IMR-90 (cell line): ENCODE measurements around the gene SNX30. TPM values are rescaled to one million over a fixed set of nuclear protein-coding genes. Genes with fewer than 3 reads are reported as not detected.

Source experiments
- ATAC-seq: fragments of 200-7000 bp; cut with Tn5 transposase; 2 replicates; pipeline ENCODE4 v1.9.1; 2020; ENCODE audit warnings: low read depth, mild to moderate bottlenecking, moderate library complexity
- BruUV-seq: library from RNA; stranded (reverse); fragments of 400-500 nt; replicated peaks from 2 replicates; lab custom pipeline; 2021; lab: Mats Ljungman, UMichigan
- CTCF ChIA-PET: fragments of 300-600 bp; formaldehyde crosslinking; extraction: SDS; loops from one replicate; lab custom pipeline; 2021; ENCODE audit warnings: antibody characterized with exemption; lab: Yijun Ruan, JAX
- POLR2A ChIA-PET: fragments of 300-600 bp; sonication (Branson Sonifier 250); formaldehyde crosslinking; loops from one replicate; lab custom pipeline; 2022; ENCODE audit warnings: antibody characterized with exemption; ENCODE audit not compliant: unreplicated experiment; lab: Charles Lee
- DNase-seq: peaks from one replicate; pipeline ENCODE4 v3.0.0; 2013
- H2AFZ ChIP-seq: replicated peaks from 2 replicates; pipeline ENCODE3; 2013; ENCODE audit warnings: low read length, mild to moderate bottlenecking; ENCODE audit not compliant: poor library complexity
- H2AK5ac ChIP-seq: 2 replicates; pipeline ENCODE4 v1.6.1; 2013; ENCODE audit warnings: low read depth, low read length, inconsistent platforms
- H2AK9ac ChIP-seq: replicated peaks from 2 replicates; pipeline ENCODE3; 2013; ENCODE audit warnings: mild to moderate bottlenecking, low read depth, low read length, moderate library complexity; ENCODE audit not compliant: poor library complexity
- H2BK120ac ChIP-seq: 2 replicates; pipeline ENCODE4 v1.6.1; 2013; ENCODE audit warnings: low read depth, low read length, inconsistent platforms
- H2BK15ac ChIP-seq: 3 replicates; pipeline ENCODE4 v1.6.1; 2013; ENCODE audit warnings: low read depth, low read length, inconsistent platforms
- H2BK20ac ChIP-seq: 2 replicates; pipeline ENCODE4 v1.6.1; 2013; ENCODE audit warnings: low read depth, mild to moderate bottlenecking, inconsistent platforms, low read length, moderate library complexity
- H2BK5ac ChIP-seq: 2 replicates; pipeline ENCODE4 v1.6.1; 2013; ENCODE audit warnings: mild to moderate bottlenecking, low read depth, low read length, inconsistent platforms; ENCODE audit not compliant: poor library complexity, severe bottlenecking
- H3K14ac ChIP-seq: replicated peaks from 2 replicates; pipeline ENCODE4 v1.6.1; 2013; ENCODE audit warnings: low read depth, low read length, inconsistent platforms
- H3K18ac ChIP-seq: 2 replicates; pipeline ENCODE4 v1.6.1; 2013; ENCODE audit warnings: low read depth, low read length, control low read depth
- H3K23ac ChIP-seq: 2 replicates; pipeline ENCODE4 v1.6.1; 2013; ENCODE audit warnings: low read depth, low read length, inconsistent platforms
- H3K27ac ChIP-seq: 2 replicates; pipeline ENCODE4 v1.5.1; 2013; ENCODE audit warnings: mild to moderate bottlenecking, control low read depth, low read length; ENCODE audit not compliant: insufficient read depth
- H3K27me3 ChIP-seq: 2 replicates; pipeline ENCODE4 v1.6.1; 2013; ENCODE audit warnings: low read length; ENCODE audit not compliant: control insufficient read depth, insufficient read depth
- H3K36me3 ChIP-seq: 2 replicates; pipeline ENCODE4 v1.6.1; 2013; ENCODE audit warnings: low read length, mixed read lengths; ENCODE audit not compliant: control insufficient read depth, insufficient read depth
- H3K4ac ChIP-seq: 2 replicates; pipeline ENCODE4 v1.6.1; 2013; ENCODE audit warnings: low read depth, low read length, inconsistent platforms
- H3K4me1 ChIP-seq: 2 replicates; pipeline ENCODE4 v1.6.1; 2013; ENCODE audit warnings: low read length, mixed read lengths; ENCODE audit not compliant: control insufficient read depth, insufficient read depth
- H3K4me2 ChIP-seq: 2 replicates; pipeline ENCODE4 v1.6.1; 2013; ENCODE audit warnings: low read depth, mild to moderate bottlenecking, control low read depth, low read length, moderate library complexity
- H3K4me3 ChIP-seq: 2 replicates; pipeline ENCODE4 v1.5.1; 2013; ENCODE audit warnings: low read depth, mild to moderate bottlenecking, control low read depth, low read length, moderate library complexity; ENCODE audit not compliant: insufficient read depth
- H3K56ac ChIP-seq: 2 replicates; pipeline ENCODE4 v1.6.1; 2013; ENCODE audit warnings: low read length, inconsistent platforms; ENCODE audit not compliant: insufficient read depth; ENCODE audit errors: extremely low read depth
- H3K79me1 ChIP-seq, 2 experiments: 2 replicates each; pipeline ENCODE4 v1.6.1; 2013; ENCODE audit warnings: low read length in 2 of 2, inconsistent platforms in 1 of 2, low read depth in 1 of 2
- H3K9ac ChIP-seq: 2 replicates; pipeline ENCODE4 v1.6.1; 2013; ENCODE audit warnings: low read depth, low read length, control low read depth
- H3K9me1 ChIP-seq: 2 replicates; pipeline ENCODE4 v1.6.1; 2013; ENCODE audit warnings: low read length, inconsistent platforms; ENCODE audit not compliant: insufficient read depth
- H3K9me3 ChIP-seq: 2 replicates; pipeline ENCODE4 v1.6.1; 2013; ENCODE audit warnings: low read length; ENCODE audit not compliant: control insufficient read depth, insufficient read depth
- H4K20me1 ChIP-seq: 2 replicates; pipeline ENCODE4 v1.6.1; 2013; ENCODE audit warnings: low read length, inconsistent platforms; ENCODE audit not compliant: insufficient read depth
- H4K5ac ChIP-seq: 2 replicates; pipeline ENCODE4 v1.6.1; 2013; ENCODE audit warnings: mild to moderate bottlenecking, low read depth, low read length, control low read depth
- H4K8ac ChIP-seq, 2 experiments: 2 replicates each; pipeline ENCODE4 v1.6.1; 2013; ENCODE audit warnings: low read depth in 2 of 2, low read length in 2 of 2, control low read depth in 1 of 2, inconsistent platforms in 1 of 2
- H4K91ac ChIP-seq: 2 replicates; pipeline ENCODE4 v1.6.1; 2013; ENCODE audit warnings: low read depth, low read length, inconsistent platforms; ENCODE audit not compliant: insufficient read depth
- BHLHE40 ChIP-seq: fragments of 150-350 bp; IDR thresholded peaks from 2 replicates; pipeline ENCODE4 v1.6.1; 2016; ENCODE audit warnings: mild to moderate bottlenecking, low read depth, low read length
- CEBPB ChIP-seq: IDR thresholded peaks from 2 replicates; pipeline ENCODE4 v1.6.1; 2012; ENCODE audit warnings: low read depth, low read length, improper control_type of control experiment
- CHD1 ChIP-seq: IDR thresholded peaks from 2 replicates; pipeline ENCODE4 v1.6.1; 2012; ENCODE audit warnings: low read depth, low read length, improper control_type of control experiment
- FOS ChIP-seq: fragments of 150-350 bp; IDR thresholded peaks from 2 replicates; pipeline ENCODE4 v1.6.1; 2016; ENCODE audit warnings: low read depth, low read length
- MAFK ChIP-seq: IDR thresholded peaks from 2 replicates; pipeline ENCODE4 v1.6.1; 2012; ENCODE audit warnings: low read depth, low read length, improper control_type of control experiment
- MAZ ChIP-seq: IDR thresholded peaks from 2 replicates; pipeline ENCODE4 v1.6.1; 2012; ENCODE audit warnings: low read depth, mild to moderate bottlenecking, low read length, improper control_type of control experiment, moderate library complexity, borderline replicate concordance
- MXI1 ChIP-seq: IDR thresholded peaks from 2 replicates; pipeline ENCODE4 v1.6.1; 2012; ENCODE audit warnings: low read depth, mild to moderate bottlenecking, low read length, moderate library complexity, borderline replicate concordance
- NFE2L2 ChIP-seq: fragments of 150-350 bp; IDR thresholded peaks from 2 replicates; pipeline ENCODE4 v1.6.1; 2016; ENCODE audit warnings: low read depth, mild to moderate bottlenecking, low read length
- POLR2A ChIP-seq: IDR thresholded peaks from 2 replicates; pipeline ENCODE4 v1.6.1; 2012; ENCODE audit warnings: mild to moderate bottlenecking, low read depth, low read length
- RAD21 ChIP-seq: IDR thresholded peaks from 2 replicates; pipeline ENCODE4 v1.6.1; 2012; ENCODE audit warnings: low read length, improper control_type of control experiment
- RCOR1 ChIP-seq: IDR thresholded peaks from 2 replicates; pipeline ENCODE4 v1.6.1; 2012; ENCODE audit warnings: mild to moderate bottlenecking, low read length, improper control_type of control experiment; ENCODE audit not compliant: insufficient replicate concordance
- RFX5 ChIP-seq: IDR thresholded peaks from 2 replicates; pipeline ENCODE4 v1.8.0; 2012; ENCODE audit warnings: low read depth, mild to moderate bottlenecking, low read length, moderate library complexity
- SMC3 ChIP-seq: fragments of 150-350 bp; IDR thresholded peaks from 2 replicates; pipeline ENCODE4 v1.6.1; 2016; ENCODE audit warnings: low read depth, mild to moderate bottlenecking, antibody characterized with exemption, low read length, moderate library complexity
- USF2 ChIP-seq: fragments of 150-350 bp; IDR thresholded peaks from 2 replicates; pipeline ENCODE4 v1.6.1; 2017; ENCODE audit warnings: mild to moderate bottlenecking, antibody characterized with exemption, low read length, low read depth
- WGBS, 2 experiments: methylation state at CpG; one replicate each; pipeline versions ENCODE4 v1.1.5 to v1.1.7; 2013; ENCODE audit warnings: missing lambda C conversion rate in 2 of 2; ENCODE audit not compliant: insufficient read length in 1 of 2; ENCODE audit errors: extremely low coverage in 2 of 2; 5-methylcytosine and 5-hydroxymethylcytosine counted together
- dilution Hi-C: fragments of 300-500 bp; cut with HindIII; formaldehyde crosslinking; loops from one replicate; pipeline ENCODE4 v1.14.3; 2018; ENCODE audit warnings: low sequenced_read_pairs; ENCODE audit not compliant: unreplicated experiment
- in situ Hi-C: fragments of 300-500 bp; cut with MboI; formaldehyde crosslinking; loops from 3 replicates; pipeline ENCODE4 v1.14.3; 2019; ENCODE audit warnings: low sequenced_read_pairs, inconsistent platforms, mixed read lengths
- intact Hi-C: fragments of 100-400 bp; cut with micrococcal nuclease; formaldehyde crosslinking; loops from 2 replicates; pipeline ENCODE4 v1.10.0; 2022
- polyA plus RNA-seq, 3 experiments: library from polyadenylated mRNA; depleted of rRNA; stranded (reverse); fragments of >200 nt; gene quantifications; 2 replicates each; pipeline ENCODE4 v1.2.3, GENCODE V29; 2012; ENCODE audit warnings: low replicate concordance in 1 of 3
- total RNA-seq: library from RNA; depleted of rRNA; stranded (reverse); fragments of >200 nt; gene quantifications from 2 replicates; pipeline ENCODE4 v1.2.3, GENCODE V29; 2012
- TF ChIP-seq, protein P1 (sequence below): conservative IDR thresholded peaks from 2 replicates; pipeline ENCODE4 v1.5.1; 2012; ENCODE audit warnings: mild to moderate bottlenecking, low read depth, low read length, improper control_type of control experiment

The SNX30 gene
- total and polyA plus RNA-seq, 2 of the 4 experiments (the other 2 are of a cell fraction): 8.0 to 18.8 TPM

GRCh38 chr9:112854657-112855056 is 104.1 kb downstream of the SNX30 start:
- Histone ChIP-seq H3K18ac (no peak overlapping the region), H3K4me2 (no peak overlapping the region), H3K56ac (no peak overlapping the region), H2AFZ (no peak overlapping the region), H3K4me1 (no peaks in the 10 kb centered on the region; the same call in 1 of the 2 replicates), H3K23ac (no peak overlapping the region), H3K14ac (no peak overlapping the region), H3K4me3 (no peak overlapping the region), H2AK5ac (no peak overlapping the region), H2AK9ac (no peak overlapping the region), H2BK120ac (no peak overlapping the region), H4K8ac (no peak overlapping the region), H4K91ac (no peak overlapping the region), H3K27ac (no peak overlapping the region), H4K20me1 (peaks cover 3% of the 10 kb centered on the region; the same call in 1 of the 2 replicates), H3K9ac (no peak overlapping the region), H4K5ac (no peak overlapping the region), H3K79me1 (0 out of 4 replicates have a peak, but pooled peaks cover 0 to 3% of the 10 kb centered on the region in 2 experiments), H2BK5ac (no peak overlapping the region), H3K4ac (no peak overlapping the region), H3K9me3 (no peaks in the 10 kb centered on the region), H3K27me3 (no peaks in the 10 kb centered on the region), H2BK20ac (no peak overlapping the region), H3K9me1 (no peaks in the 10 kb centered on the region), H3K36me3 (peaks cover 16% of the 10 kb centered on the region), H2BK15ac (no peak overlapping the region)
- POLR2A ChIA-PET: no interaction called here
- BruUV-seq: no TSS peak
- intact Hi-C loops: no loop called here
- dilution Hi-C loops: no loop called here
- in situ Hi-C loops: no loop called here
- 56% methylated on average over 2 of the region's 10 CpGs; no CpG with 5 or more reads in 1 of the 2 experiments for WGBS, 2 experiments
- no peak for ATAC-seq
- CTCF ChIA-PET: no interaction called here
- no peak for DNase-seq
- TF ChIP-seq BHLHE40 (no peak), CEBPB (no peak), NFE2L2 (no peak), RFX5 (no peak), RAD21 (no peak), MXI1 (no peak), SMC3 (no peak), USF2 (no peak), CHD1 (no peak), FOS (no peak), RCOR1 (no peak), MAFK (no peak), MAZ (no peak), POLR2A (no peak)
- TF ChIP-seq, protein P1, sequence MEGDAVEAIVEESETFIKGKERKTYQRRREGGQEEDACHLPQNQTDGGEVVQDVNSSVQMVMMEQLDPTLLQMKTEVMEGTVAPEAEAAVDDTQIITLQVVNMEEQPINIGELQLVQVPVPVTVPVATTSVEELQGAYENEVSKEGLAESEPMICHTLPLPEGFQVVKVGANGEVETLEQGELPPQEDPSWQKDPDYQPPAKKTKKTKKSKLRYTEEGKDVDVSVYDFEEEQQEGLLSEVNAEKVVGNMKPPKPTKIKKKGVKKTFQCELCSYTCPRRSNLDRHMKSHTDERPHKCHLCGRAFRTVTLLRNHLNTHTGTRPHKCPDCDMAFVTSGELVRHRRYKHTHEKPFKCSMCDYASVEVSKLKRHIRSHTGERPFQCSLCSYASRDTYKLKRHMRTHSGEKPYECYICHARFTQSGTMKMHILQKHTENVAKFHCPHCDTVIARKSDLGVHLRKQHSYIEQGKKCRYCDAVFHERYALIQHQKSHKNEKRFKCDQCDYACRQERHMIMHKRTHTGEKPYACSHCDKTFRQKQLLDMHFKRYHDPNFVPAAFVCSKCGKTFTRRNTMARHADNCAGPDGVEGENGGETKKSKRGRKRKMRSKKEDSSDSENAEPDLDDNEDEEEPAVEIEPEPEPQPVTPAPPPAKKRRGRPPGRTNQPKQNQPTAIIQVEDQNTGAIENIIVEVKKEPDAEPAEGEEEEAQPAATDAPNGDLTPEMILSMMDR: no peak
